PC-3 (cell line): ENCODE measurements around the gene ZNF10.

ENCODE experiments used
- EZH2 ChIP-seq: fragments of 300-600 bp; sonication (generic); IDR thresholded peaks from one replicate; pipeline ENCODE4 v1.6.1; 2017; ENCODE audit warnings: antibody characterized with exemption, mild to moderate bottlenecking, low read length; ENCODE audit not compliant: unreplicated experiment
- EZH2phosphoT487 ChIP-seq: fragments of 300-600 bp; sonication (generic); IDR thresholded peaks from 2 replicates; pipeline ENCODE4 v1.6.1; 2018; ENCODE audit warnings: mild to moderate bottlenecking, antibody characterized with exemption, low read length, borderline replicate concordance
- TF ChIP-seq, protein P1 (sequence below): fragments of 300-600 bp; sonication (generic); conservative IDR thresholded peaks from 2 replicates; pipeline ENCODE4 v1.5.1; 2017; ENCODE audit warnings: antibody characterized with exemption, low read depth, mild to moderate bottlenecking, low read length

- TF ChIP-seq, protein P1, sequence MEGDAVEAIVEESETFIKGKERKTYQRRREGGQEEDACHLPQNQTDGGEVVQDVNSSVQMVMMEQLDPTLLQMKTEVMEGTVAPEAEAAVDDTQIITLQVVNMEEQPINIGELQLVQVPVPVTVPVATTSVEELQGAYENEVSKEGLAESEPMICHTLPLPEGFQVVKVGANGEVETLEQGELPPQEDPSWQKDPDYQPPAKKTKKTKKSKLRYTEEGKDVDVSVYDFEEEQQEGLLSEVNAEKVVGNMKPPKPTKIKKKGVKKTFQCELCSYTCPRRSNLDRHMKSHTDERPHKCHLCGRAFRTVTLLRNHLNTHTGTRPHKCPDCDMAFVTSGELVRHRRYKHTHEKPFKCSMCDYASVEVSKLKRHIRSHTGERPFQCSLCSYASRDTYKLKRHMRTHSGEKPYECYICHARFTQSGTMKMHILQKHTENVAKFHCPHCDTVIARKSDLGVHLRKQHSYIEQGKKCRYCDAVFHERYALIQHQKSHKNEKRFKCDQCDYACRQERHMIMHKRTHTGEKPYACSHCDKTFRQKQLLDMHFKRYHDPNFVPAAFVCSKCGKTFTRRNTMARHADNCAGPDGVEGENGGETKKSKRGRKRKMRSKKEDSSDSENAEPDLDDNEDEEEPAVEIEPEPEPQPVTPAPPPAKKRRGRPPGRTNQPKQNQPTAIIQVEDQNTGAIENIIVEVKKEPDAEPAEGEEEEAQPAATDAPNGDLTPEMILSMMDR: no peak
- TF ChIP-seq EZH2: no peak
- no peak for TF ChIP-seq EZH2phosphoT487
These were observed 341 bp downstream of the ZNF10 start for GRCh38 chr12:133130808-133131128.
